K562 (cell line): ENCODE data around the gene ADK. TPM values are rescaled to one million over a fixed set of nuclear protein-coding genes. Genes with fewer than 3 reads are reported as not detected.

Source experiments
- ATAC-seq: fragments of 200-7000 bp; cut with Tn5 transposase; 3 replicates; pipeline ENCODE4 v1.9.1; 2020; ENCODE audit warnings: moderate library complexity
- BruUV-seq: library from RNA; stranded (reverse); fragments of 400-500 nt; replicated peaks from 2 replicates; lab custom pipeline; 2021; lab: Mats Ljungman, UMichigan
- CTCF ChIA-PET: fragments of 300-600 bp; formaldehyde crosslinking; extraction: SDS; loops from one replicate; lab custom pipeline; 2021; ENCODE audit warnings: low intra/inter-chr PET ratio; lab: Yijun Ruan, JAX
- POLR2A ChIA-PET: fragments of 300-600, 350-650 bp; sonication (Branson Sonifier 250); formaldehyde crosslinking; extraction: SDS; loops from one replicate; lab custom pipeline; 2021; ENCODE audit warnings: antibody characterized with exemption, inconsistent platforms; lab: Yijun Ruan, JAX
- DNase-seq, 4 experiments: peaks; one replicate each; pipeline versions ENCODE4 v3.0.0 to v3.0.0-alpha.2; 2011 to 2018; ENCODE audit warnings: low spot score in 3 of 4, mixed read lengths in 3 of 4; ENCODE audit errors: extremely low read depth in 1 of 4
- FAIRE-seq: peaks from 2 replicates; lab custom pipeline; 2011; peaks lifted over from hg19 to GRCh38; lab: Jason Lieb, UNC
- H2AFZ ChIP-seq: 2 replicates; pipeline ENCODE4 v1.6.0; 2011; ENCODE audit warnings: low read depth, low read length, control low read depth, inconsistent platforms
- H3K27ac ChIP-seq: fragments of 200-600 bp; 3 replicates; pipeline ENCODE4 v1.8.0; 2011; ENCODE audit warnings: low read depth, mild to moderate bottlenecking, control low read depth, inconsistent platforms, low read length, moderate library complexity, mixed read lengths; ENCODE audit errors: extremely low read depth
- H3K27me3 ChIP-seq, 2 experiments: fragments of 300-600 bp in 1 of 2; 2 replicates in 1 of 2; 3 replicates in 1 of 2; pipeline versions ENCODE4 v1.6.0 to v1.8.0; 2011; ENCODE audit warnings: inconsistent platforms in 2 of 2, low read length in 2 of 2, mild to moderate bottlenecking in 1 of 2, mixed read lengths in 1 of 2, moderate library complexity in 1 of 2; ENCODE audit not compliant: control insufficient read depth in 2 of 2, insufficient read depth in 2 of 2
- H3K36me3 ChIP-seq: fragments of 300-600 bp; 3 replicates; pipeline ENCODE4 v1.8.0; 2011; ENCODE audit warnings: mild to moderate bottlenecking, low read length, inconsistent platforms; ENCODE audit not compliant: control insufficient read depth, insufficient read depth
- H3K4me1 ChIP-seq, 2 experiments: fragments of 200-600 bp in 1 of 2; replicated peaks in 1 of 2; 2 replicates in 1 of 2; 3 replicates in 1 of 2; pipeline versions ENCODE4 v1.5.1 to v1.8.0; 2011; ENCODE audit warnings: inconsistent platforms in 2 of 2, low read length in 2 of 2, mild to moderate bottlenecking in 1 of 2, mixed read lengths in 1 of 2, moderate library complexity in 1 of 2; ENCODE audit not compliant: control insufficient read depth in 2 of 2, insufficient read depth in 2 of 2
- H3K4me2 ChIP-seq: 2 replicates; pipeline ENCODE4 v1.6.1; 2011; ENCODE audit warnings: low read length, control low read depth, inconsistent platforms, mixed read lengths; ENCODE audit not compliant: insufficient read depth
- H3K4me3 ChIP-seq: fragments of 200-600 bp; sonication (generic), shearing (Covaris generic); 2 replicates; pipeline ENCODE4 v1.5.1; 2016; ENCODE audit warnings: control low read depth, inconsistent platforms
- H3K79me2 ChIP-seq: fragments of 200-600 bp; 3 replicates; pipeline ENCODE4 v1.8.0; 2011; ENCODE audit warnings: low read length, inconsistent platforms; ENCODE audit not compliant: control insufficient read depth, insufficient read depth
- H3K9ac ChIP-seq, 2 experiments: 2 replicates each; pipeline versions ENCODE4 v1.6.0 to v1.6.1; 2011; ENCODE audit warnings: low read depth in 2 of 2, low read length in 2 of 2, control low read depth in 1 of 2, inconsistent platforms in 1 of 2, mild to moderate bottlenecking in 1 of 2, mixed read lengths in 1 of 2; ENCODE audit not compliant: insufficient read depth in 1 of 2
- H3K9me1 ChIP-seq: one replicate; pipeline ENCODE4 v1.6.0; 2011; ENCODE audit warnings: inconsistent platforms, mild to moderate bottlenecking, low read length, moderate library complexity; ENCODE audit not compliant: control insufficient read depth, insufficient read depth
- H3K9me3 ChIP-seq: replicated peaks from 2 replicates; pipeline ENCODE4 v1.5.1; 2011; ENCODE audit warnings: low read depth, low read length, inconsistent platforms; ENCODE audit not compliant: control insufficient read depth, insufficient read depth
- H4K20me1 ChIP-seq: replicated peaks from 2 replicates; pipeline ENCODE4 v1.6.1; 2011; ENCODE audit warnings: low read length, inconsistent platforms, mixed read lengths; ENCODE audit not compliant: control insufficient read depth, insufficient read depth
- CBFA2T2 ChIP-seq: fragments of 450-650 bp; conservative IDR thresholded peaks from 2 replicates; pipeline ENCODE4 v1.6.1; 2017; ENCODE audit warnings: mild to moderate bottlenecking
- NCOA1 ChIP-seq: fragments of 450-650 bp; IDR thresholded peaks from 2 replicates; pipeline ENCODE4 v1.6.1; 2016; ENCODE audit warnings: low read depth
- RFX7 ChIP-seq: fragments of 250-450 bp; sonication (Bioruptor Pico); IDR thresholded peaks from 2 replicates; pipeline ENCODE4 v1.5.1; 2021; ENCODE audit warnings: mild to moderate bottlenecking
- SMAD3 ChIP-seq: fragments of 450-650 bp; formaldehyde crosslinking; conservative IDR thresholded peaks from 2 replicates; pipeline ENCODE4 v1.4.0; 2020; ENCODE audit warnings: mild to moderate bottlenecking
- ZNF507 ChIP-seq: conservative IDR thresholded peaks from 2 replicates; pipeline ENCODE4 v1.6.1; 2017; ENCODE audit warnings: missing genetic modification characterization, missing compliant biosample characterization
- in situ Hi-C: fragments of 300-500 bp; cut with MboI; formaldehyde crosslinking; loops from 4 replicates; pipeline ENCODE4 v1.15.0; 2018; ENCODE audit warnings: inconsistent platforms, mixed read lengths
- intact Hi-C: fragments of 100-400 bp; cut with micrococcal nuclease; formaldehyde crosslinking; loops from 2 replicates; pipeline ENCODE4 v1.14.2; 2022
- polyA plus RNA-seq, 8 experiments: library from polyadenylated mRNA; depleted of rRNA in 4 of 8; stranded (reverse) in 5 of 8; unstranded in 3 of 8; fragments of >200 nt; fragmentation: Nextera tagmentation in 2 of 8; fragmentation: Illumina TruSeq in 1 of 8; extraction: Ambion mirVana in 2 of 8; extraction: Trizol in 1 of 8; gene quantifications; 2 replicates each; pipeline versions ENCODE4 v1.2.1 to v1.2.3, GENCODE V29; 2011 to 2014; ENCODE audit warnings: inconsistent platforms in 1 of 8, missing spikeins in 1 of 8
- total RNA-seq, 7 experiments: library from RNA; depleted of rRNA in 6 of 7; stranded (reverse); fragments of >200 nt in 6 of 7; fragmentation: Illumina TruSeq in 2 of 7; extraction: Trizol in 2 of 7; gene quantifications; 2 replicates each; pipeline versions ENCODE4 v1.2.1 to v1.2.3, GENCODE V29; 2011 to 2021; ENCODE audit warnings: low replicate concordance in 1 of 7
- TF ChIP-seq, protein P1 (sequence below): fragments of 250-450 bp; sonication (Bioruptor Pico); IDR thresholded peaks from 2 replicates; pipeline ENCODE4 v1.8.0; 2021; ENCODE audit warnings: mild to moderate bottlenecking, moderate library complexity
- TF ChIP-seq, protein P2 (sequence below), 2 experiments: fragments of 450-650 bp; IDR thresholded peaks; 2 replicates each; pipeline ENCODE4 v1.6.1; 2018; ENCODE audit warnings: mild to moderate bottlenecking in 2 of 2, low read depth in 1 of 2; ENCODE audit not compliant: partially characterized antibody in 2 of 2
- TF ChIP-seq, protein P3 (sequence below): fragments of 450-650 bp; IDR thresholded peaks from 2 replicates; pipeline ENCODE4 v1.6.1; 2016; ENCODE audit warnings: low read depth

The ADK gene
- total and polyA plus RNA-seq, 9 of the 15 experiments (the other 6 are each of a cell fraction or from before 2014, with no cell fraction given) = 54.2 to 97.8 (median 73.6) TPM

DNA sequence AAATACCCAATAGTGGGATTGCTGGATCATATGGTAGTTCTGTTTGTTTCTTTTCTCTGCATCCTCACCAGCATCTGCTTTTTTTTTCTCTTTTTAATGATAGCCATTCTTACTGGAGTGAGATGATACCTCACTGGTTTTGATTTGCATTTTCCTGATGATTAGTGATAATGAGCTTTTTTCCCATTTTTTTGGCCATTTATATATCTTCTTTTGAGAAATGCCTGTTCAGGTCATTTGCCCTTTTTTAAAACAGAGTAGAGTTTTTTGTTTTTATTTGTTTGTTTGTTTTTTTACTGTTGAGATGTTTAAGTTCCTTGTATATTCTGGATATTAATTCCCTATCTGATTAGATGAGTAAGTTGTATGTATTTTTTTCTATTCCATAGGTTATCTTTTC is 469.6 kb downstream of the ADK start:
- ChIA-PET CTCF (no interaction called here), POLR2A (no interaction called here)
- H3K9ac ChIP-seq = no peak overlapping the region
- H3K4me2 ChIP-seq = no peak overlapping the region
- H3K4me3 ChIP-seq = no peak overlapping the region
- no peak for FAIRE-seq
- H3K36me3 ChIP-seq = no peaks in the 10 kb centered on the region
- intact Hi-C loops = no loop called here
- BruUV-seq = no TSS peak
- H4K20me1 ChIP-seq = no peaks in the 10 kb centered on the region
- H3K79me2 ChIP-seq = no peaks in the 10 kb centered on the region
- no peaks in the 10 kb centered on the region for H3K4me1 ChIP-seq
- no peak overlapping the region for H2AFZ ChIP-seq
- H3K27me3 ChIP-seq = no peaks in the 10 kb centered on the region
- DNase-seq = no peak
- ATAC-seq = no peak
- in situ Hi-C loops = no loop called here
- TF ChIP-seq, protein P1, sequence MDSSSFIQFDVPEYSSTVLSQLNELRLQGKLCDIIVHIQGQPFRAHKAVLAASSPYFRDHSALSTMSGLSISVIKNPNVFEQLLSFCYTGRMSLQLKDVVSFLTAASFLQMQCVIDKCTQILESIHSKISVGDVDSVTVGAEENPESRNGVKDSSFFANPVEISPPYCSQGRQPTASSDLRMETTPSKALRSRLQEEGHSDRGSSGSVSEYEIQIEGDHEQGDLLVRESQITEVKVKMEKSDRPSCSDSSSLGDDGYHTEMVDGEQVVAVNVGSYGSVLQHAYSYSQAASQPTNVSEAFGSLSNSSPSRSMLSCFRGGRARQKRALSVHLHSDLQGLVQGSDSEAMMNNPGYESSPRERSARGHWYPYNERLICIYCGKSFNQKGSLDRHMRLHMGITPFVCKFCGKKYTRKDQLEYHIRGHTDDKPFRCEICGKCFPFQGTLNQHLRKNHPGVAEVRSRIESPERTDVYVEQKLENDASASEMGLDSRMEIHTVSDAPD (CRISPR knock-in tag) = no peak
- TF ChIP-seq, protein P2, sequence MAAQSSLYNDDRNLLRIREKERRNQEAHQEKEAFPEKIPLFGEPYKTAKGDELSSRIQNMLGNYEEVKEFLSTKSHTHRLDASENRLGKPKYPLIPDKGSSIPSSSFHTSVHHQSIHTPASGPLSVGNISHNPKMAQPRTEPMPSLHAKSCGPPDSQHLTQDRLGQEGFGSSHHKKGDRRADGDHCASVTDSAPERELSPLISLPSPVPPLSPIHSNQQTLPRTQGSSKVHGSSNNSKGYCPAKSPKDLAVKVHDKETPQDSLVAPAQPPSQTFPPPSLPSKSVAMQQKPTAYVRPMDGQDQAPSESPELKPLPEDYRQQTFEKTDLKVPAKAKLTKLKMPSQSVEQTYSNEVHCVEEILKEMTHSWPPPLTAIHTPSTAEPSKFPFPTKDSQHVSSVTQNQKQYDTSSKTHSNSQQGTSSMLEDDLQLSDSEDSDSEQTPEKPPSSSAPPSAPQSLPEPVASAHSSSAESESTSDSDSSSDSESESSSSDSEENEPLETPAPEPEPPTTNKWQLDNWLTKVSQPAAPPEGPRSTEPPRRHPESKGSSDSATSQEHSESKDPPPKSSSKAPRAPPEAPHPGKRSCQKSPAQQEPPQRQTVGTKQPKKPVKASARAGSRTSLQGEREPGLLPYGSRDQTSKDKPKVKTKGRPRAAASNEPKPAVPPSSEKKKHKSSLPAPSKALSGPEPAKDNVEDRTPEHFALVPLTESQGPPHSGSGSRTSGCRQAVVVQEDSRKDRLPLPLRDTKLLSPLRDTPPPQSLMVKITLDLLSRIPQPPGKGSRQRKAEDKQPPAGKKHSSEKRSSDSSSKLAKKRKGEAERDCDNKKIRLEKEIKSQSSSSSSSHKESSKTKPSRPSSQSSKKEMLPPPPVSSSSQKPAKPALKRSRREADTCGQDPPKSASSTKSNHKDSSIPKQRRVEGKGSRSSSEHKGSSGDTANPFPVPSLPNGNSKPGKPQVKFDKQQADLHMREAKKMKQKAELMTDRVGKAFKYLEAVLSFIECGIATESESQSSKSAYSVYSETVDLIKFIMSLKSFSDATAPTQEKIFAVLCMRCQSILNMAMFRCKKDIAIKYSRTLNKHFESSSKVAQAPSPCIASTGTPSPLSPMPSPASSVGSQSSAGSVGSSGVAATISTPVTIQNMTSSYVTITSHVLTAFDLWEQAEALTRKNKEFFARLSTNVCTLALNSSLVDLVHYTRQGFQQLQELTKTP (IDR thresholded peaks at IDR 0.05; ENCODE audit: low read depth in 1 of 2, partially characterized antibody in 2 of 2) = peak in 1 of 2 experiments; percentile 80
- TF ChIP-seq, protein P3, sequence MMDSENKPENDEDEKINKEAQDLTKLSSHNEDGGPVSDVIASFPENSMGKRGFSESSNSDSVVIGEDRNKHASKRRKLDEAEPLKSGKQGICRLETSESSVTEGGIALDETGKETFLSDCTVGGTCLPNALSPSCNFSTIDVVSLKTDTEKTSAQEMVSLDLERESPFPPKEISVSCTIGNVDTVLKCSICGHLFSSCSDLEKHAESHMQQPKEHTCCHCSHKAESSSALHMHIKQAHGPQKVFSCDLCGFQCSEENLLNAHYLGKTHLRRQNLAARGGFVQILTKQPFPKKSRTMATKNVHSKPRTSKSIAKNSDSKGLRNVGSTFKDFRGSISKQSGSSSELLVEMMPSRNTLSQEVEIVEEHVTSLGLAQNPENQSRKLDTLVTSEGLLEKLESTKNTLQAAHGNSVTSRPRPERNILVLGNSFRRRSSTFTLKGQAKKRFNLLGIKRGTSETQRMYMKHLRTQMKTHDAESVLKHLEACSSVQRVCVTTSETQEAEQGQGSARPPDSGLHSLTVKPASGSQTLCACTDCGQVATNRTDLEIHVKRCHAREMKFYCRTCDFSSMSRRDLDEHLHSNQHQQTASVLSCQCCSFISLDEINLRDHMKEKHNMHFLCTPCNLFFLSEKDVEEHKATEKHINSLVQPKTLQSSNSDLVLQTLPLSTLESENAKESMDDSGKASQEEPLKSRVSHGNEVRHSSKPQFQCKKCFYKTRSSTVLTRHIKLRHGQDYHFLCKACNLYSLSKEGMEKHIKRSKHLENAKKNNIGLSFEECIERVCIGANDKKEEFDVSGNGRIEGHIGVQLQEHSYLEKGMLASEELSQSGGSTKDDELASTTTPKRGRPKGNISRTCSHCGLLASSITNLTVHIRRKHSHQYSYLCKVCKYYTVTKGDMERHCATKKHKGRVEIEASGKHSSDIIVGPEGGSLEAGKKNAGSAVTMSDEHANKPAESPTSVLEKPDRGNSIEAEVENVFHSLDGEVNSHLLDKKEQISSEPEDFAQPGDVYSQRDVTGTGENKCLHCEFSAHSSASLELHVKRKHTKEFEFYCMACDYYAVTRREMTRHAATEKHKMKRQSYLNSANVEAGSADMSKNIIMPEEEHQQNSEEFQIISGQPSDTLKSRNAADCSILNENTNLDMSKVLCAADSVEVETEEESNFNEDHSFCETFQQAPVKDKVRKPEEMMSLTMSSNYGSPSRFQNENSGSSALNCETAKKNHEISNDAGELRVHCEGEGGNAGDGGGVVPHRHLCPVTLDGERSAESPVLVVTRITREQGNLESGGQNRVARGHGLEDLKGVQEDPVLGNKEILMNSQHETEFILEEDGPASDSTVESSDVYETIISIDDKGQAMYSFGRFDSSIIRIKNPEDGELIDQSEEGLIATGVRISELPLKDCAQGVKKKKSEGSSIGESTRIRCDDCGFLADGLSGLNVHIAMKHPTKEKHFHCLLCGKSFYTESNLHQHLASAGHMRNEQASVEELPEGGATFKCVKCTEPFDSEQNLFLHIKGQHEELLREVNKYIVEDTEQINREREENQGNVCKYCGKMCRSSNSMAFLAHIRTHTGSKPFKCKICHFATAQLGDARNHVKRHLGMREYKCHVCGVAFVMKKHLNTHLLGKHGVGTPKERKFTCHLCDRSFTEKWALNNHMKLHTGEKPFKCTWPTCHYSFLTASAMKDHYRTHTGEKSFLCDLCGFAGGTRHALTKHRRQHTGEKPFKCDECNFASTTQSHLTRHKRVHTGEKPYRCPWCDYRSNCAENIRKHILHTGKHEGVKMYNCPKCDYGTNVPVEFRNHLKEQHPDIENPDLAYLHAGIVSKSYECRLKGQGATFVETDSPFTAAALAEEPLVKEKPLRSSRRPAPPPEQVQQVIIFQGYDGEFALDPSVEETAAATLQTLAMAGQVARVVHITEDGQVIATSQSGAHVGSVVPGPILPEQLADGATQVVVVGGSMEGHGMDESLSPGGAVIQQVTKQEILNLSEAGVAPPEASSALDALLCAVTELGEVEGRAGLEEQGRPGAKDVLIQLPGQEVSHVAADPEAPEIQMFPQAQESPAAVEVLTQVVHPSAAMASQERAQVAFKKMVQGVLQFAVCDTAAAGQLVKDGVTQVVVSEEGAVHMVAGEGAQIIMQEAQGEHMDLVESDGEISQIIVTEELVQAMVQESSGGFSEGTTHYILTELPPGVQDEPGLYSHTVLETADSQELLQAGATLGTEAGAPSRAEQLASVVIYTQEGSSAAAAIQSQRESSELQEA = no peak
- TF ChIP-seq ZNF507 (tag) (peak; percentile 84), CBFA2T2 (no peak), SMAD3 (no peak), RFX7 (CRISPR knock-in tag) (no peak), NCOA1 (no peak)
- H3K9me3 ChIP-seq = no peaks in the 10 kb centered on the region
- no peaks in the 10 kb centered on the region for H3K9me1 ChIP-seq
- H3K27ac ChIP-seq = no peak overlapping the region
